Body of pancreas (tissue), 4 donors: ENCODE data around the gene SLC38A1. TPM values are rescaled to one million over a fixed set of nuclear protein-coding genes. Genes with fewer than 3 reads are reported as not detected.

ENCODE experiments used
- ATAC-seq: fragments of 150-250 bp; one replicate; pipeline ENCODE4 v1.9.1; 2016
- DNase-seq, 4 donors: peaks; one replicate each; pipeline ENCODE4 v3.0.0-alpha.2; 2019
- H3K27ac ChIP-seq, 4 donors: fragments of 200-600 bp; sonication (generic); 1 replicate in 3 of 4; 2 replicates in 1 of 4; pipeline versions ENCODE4 v1.5.1 to v1.6.1; 2016 to 2019; ENCODE audit warnings: mild to moderate bottlenecking in 1 of 4, mixed read lengths in 1 of 4, moderate library complexity in 1 of 4
- H3K27me3 ChIP-seq, 2 donors: fragments of 200-600 bp; sonication (generic); one replicate each; pipeline ENCODE4 v1.6.0; 2016; ENCODE audit warnings: mild to moderate bottlenecking in 1 of 2
- H3K36me3 ChIP-seq, 2 donors: fragments of 200-600 bp; sonication (generic); replicated peaks in 1 of 2; 2 replicates each; pipeline ENCODE4 v1.5.1; 2016; ENCODE audit warnings: low read depth in 2 of 2; ENCODE audit not compliant: insufficient read depth in 1 of 2
- H3K4me1 ChIP-seq: fragments of 200-600 bp; sonication (generic); one replicate; pipeline ENCODE4 v1.6.0; 2016
- H3K4me3 ChIP-seq, 2 donors: fragments of 200-600 bp; sonication (generic); 1 replicate in 1 of 2; 2 replicates in 1 of 2; pipeline ENCODE4 v1.5.1; 2016 to 2019
- H3K9me3 ChIP-seq, 3 donors: fragments of 200-600 bp; sonication (generic); 1 replicate in 2 of 3; 2 replicates in 1 of 3; pipeline ENCODE4 v1.5.1; 2016
- POLR2A ChIP-seq, 3 donors: fragments of 450-650 bp; IDR thresholded peaks; one replicate each; pipeline ENCODE4 v1.6.1; 2016; ENCODE audit warnings: antibody characterized with exemption in 3 of 3, mild to moderate bottlenecking in 2 of 3
- WGBS, 2 donors: methylation state at CpG; one replicate each; pipeline ENCODE4 v1.1.5; 2017; 5-methylcytosine and 5-hydroxymethylcytosine counted together
- intact Hi-C: fragments of 100-400 bp; cut with DNase I; formaldehyde crosslinking; loops from one replicate; pipeline ENCODE4 v1.15.1; 2023
- total RNA-seq, 2 donors: library from RNA; depleted of rRNA; stranded (reverse); fragments of >200 nt; gene quantifications; one replicate each; pipeline ENCODE4 v1.1.0, GENCODE V29; 2016
- TF ChIP-seq, protein P1 (sequence below), 7 experiments: fragments of 450-650 bp in 4 of 7; fragments of 200-600 bp in 3 of 7; sonication (generic) in 3 of 7; IDR thresholded peaks; one replicate each; pipeline ENCODE4 v1.5.1; 2016 to 2019; ENCODE audit warnings: antibody characterized with exemption in 7 of 7

SLC38A1 gene
- total RNA-seq, 2 donors from 2014 or later = 18.5 to 38.4 TPM

DNA sequence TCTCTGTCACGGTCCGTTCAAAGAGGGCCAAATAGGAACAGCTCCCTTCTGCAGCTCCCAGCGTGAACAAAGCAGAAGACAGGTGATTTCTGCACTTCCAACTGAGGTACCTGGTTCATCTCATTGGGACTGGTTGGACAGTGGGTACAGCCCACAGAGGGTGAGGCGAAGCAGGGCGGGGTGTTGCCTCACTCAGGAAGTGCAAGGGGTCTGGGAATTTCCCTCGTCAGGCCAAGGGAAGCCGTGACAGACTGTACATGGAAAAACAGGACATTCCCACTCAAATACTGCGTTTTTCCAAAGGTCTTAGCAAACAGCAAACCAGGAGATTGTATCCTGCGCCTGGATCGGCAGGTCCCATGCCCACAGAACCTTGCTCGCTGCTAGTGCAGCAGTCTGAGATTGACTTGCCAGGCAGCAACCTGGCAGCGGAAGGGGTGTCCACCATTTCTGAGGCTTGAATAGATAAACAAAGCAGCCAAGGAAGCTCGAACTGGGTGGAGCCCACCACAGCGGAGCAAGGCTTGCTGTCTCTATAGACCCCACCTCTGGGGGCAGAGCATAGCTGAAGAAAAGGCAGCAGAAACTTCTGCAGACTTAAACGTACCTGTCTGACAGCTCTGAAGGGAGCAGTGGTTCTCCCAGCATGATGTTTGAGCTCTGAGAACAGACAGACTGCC is 22.7 kb downstream of the SLC38A1 start:
- no peaks in the 10 kb centered on the region for H3K36me3 ChIP-seq
- 92 to 95% methylated on average over 13 to 15 of the region's 15 CpGs for WGBS, 2 donors
- no peak overlapping the region for H3K27ac ChIP-seq
- no peak for TF ChIP-seq POLR2A (IDR thresholded peaks at IDR 0.05)
- TF ChIP-seq, protein P1, sequence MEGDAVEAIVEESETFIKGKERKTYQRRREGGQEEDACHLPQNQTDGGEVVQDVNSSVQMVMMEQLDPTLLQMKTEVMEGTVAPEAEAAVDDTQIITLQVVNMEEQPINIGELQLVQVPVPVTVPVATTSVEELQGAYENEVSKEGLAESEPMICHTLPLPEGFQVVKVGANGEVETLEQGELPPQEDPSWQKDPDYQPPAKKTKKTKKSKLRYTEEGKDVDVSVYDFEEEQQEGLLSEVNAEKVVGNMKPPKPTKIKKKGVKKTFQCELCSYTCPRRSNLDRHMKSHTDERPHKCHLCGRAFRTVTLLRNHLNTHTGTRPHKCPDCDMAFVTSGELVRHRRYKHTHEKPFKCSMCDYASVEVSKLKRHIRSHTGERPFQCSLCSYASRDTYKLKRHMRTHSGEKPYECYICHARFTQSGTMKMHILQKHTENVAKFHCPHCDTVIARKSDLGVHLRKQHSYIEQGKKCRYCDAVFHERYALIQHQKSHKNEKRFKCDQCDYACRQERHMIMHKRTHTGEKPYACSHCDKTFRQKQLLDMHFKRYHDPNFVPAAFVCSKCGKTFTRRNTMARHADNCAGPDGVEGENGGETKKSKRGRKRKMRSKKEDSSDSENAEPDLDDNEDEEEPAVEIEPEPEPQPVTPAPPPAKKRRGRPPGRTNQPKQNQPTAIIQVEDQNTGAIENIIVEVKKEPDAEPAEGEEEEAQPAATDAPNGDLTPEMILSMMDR (IDR thresholded peaks at IDR 0.05) = no peak
- ATAC-seq (no peak), DNase-seq (no peak)
- intact Hi-C loops = no loop called here
- no peaks in the 10 kb centered on the region for H3K9me3 ChIP-seq
- H3K27me3 ChIP-seq = no peaks in the 10 kb centered on the region
- H3K4me1 ChIP-seq = no peaks in the 10 kb centered on the region
- H3K4me3 ChIP-seq = no peak overlapping the region

DNA sequence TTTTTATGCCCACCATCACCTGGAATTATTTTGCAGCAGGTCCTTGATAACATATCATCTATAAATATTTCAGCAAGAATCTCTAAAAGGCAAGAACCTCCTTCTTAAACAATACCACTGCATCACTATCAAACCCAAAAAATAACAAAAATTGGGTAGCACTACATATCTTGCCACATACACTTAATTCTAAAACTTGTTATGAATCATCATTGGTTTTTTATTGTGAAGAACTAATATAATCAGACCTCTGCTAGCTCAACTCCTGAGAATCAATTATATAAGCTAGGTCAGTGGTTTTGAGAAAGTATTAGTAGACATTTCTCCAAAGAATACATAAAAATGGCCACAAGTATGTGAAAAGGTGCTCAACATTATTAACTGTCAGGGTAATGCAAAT is 23.8 kb downstream of the SLC38A1 start:
- H3K36me3 ChIP-seq = no peaks in the 10 kb centered on the region
- no peaks in the 10 kb centered on the region for H3K4me1 ChIP-seq
- no peak overlapping the region for H3K4me3 ChIP-seq
- DNase-seq (no peak), ATAC-seq (no peak)
- intact Hi-C loops = no loop called here
- TF ChIP-seq, protein P1 (IDR thresholded peaks at IDR 0.05) = no peak
- no peak for TF ChIP-seq POLR2A (IDR thresholded peaks at IDR 0.05)
- no peaks in the 10 kb centered on the region for H3K9me3 ChIP-seq
- no peak overlapping the region for H3K27ac ChIP-seq
- H3K27me3 ChIP-seq = no peaks in the 10 kb centered on the region

DNA sequence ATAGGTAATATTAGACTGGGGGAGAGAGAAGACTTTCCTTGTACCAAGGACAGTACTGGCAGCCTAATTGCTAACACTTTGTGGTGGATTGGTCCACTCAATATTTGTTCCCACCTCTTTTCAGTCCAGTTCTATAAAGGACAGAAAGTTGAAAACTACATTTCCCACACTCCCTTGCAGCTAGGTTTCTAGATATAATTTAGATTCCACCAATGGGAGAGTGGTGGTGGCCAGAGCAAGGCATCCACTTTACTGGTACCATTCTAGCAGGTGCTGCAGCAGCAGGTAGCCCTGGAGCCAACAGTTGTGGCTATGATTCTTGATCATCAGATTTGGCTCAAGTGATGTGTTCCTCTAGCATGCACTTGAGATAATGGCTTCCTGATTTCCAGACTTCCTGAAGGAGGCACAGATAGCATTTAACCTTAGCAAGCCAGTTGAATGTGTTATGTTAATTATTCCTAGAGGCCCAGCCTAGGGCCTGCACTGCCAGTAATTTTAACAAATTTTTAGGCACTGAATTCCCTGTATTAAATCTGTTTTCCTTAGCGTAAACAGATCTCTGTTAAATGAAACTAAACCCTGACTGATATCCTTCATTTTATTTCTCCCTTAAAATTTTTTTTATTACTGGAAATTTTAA is 24.4 kb downstream of the SLC38A1 start:
- no peaks in the 10 kb centered on the region for H3K27me3 ChIP-seq
- ATAC-seq (no peak), DNase-seq (no peak)
- H3K36me3 ChIP-seq = no peaks in the 10 kb centered on the region
- no peak for TF ChIP-seq POLR2A (IDR thresholded peaks at IDR 0.05)
- TF ChIP-seq, protein P1 (IDR thresholded peaks at IDR 0.05) = no peak
- no peaks in the 10 kb centered on the region for H3K9me3 ChIP-seq
- no peaks in the 10 kb centered on the region for H3K4me1 ChIP-seq
- WGBS, 2 donors = 92 to 93% methylated on average over 1 of the region's 1 CpG
- intact Hi-C loops = no loop called here
- H3K27ac ChIP-seq = no peak overlapping the region
- H3K4me3 ChIP-seq = no peak overlapping the region

DNA sequence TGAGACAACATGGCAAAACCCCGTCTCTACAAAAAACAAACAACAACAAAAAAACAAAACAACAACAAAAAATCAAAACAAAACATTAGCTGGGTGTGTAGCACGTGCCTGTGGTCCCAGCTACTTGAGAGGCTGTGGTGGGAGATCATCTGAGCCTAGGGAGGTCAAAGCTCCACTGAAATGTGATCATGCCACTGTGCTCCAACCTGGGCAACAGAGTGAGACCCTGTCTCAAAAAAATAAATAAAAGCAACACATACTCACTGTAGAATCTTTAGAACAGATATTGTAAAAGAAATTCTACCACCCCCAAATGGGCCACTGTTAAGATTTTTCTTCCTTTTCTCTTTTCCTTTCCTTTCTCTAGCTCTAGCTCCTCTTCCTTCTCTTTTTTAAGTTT is 26.3 kb downstream of the SLC38A1 start:
- Histone ChIP-seq H3K4me3 (no peak overlapping the region), H3K4me1 (no peaks in the 10 kb centered on the region), H3K36me3 (no peaks in the 10 kb centered on the region), H3K27ac (no peak overlapping the region), H3K27me3 (no peaks in the 10 kb centered on the region), H3K9me3 (no peaks in the 10 kb centered on the region)
- no peak for TF ChIP-seq POLR2A (IDR thresholded peaks at IDR 0.05)
- TF ChIP-seq, protein P1 (IDR thresholded peaks at IDR 0.05) = no peak
- DNase-seq = no peak
- intact Hi-C loops = no loop called here
- no peak for ATAC-seq
- WGBS, 2 donors = 86 to 93% methylated on average over 2 of the region's 2 CpGs

DNA sequence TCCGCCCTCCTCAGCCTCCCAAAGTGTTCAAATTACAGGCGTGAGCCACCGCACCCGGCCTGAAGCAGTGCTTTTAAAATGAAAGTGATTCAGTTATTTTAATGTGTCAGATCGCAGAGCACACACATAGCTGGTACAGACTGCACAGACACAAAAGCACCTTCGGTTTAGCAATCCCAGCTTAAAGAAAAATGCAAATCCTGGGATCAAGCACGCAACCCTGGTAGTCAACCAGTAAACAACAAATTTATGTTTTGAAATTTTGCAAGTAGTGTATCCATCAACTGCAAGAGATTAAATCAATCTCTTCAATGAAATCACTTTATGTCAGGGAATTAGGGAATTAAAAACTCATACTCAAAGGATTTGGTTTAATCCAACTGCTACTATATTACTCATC is 28.4 kb downstream of the SLC38A1 start:
- no peak overlapping the region for H3K27ac ChIP-seq
- no peaks in the 10 kb centered on the region for H3K9me3 ChIP-seq
- ATAC-seq (no peak), DNase-seq (no peak)
- no peaks in the 10 kb centered on the region for H3K36me3 ChIP-seq
- H3K4me3 ChIP-seq = no peak overlapping the region
- intact Hi-C loops = no loop called here
- no peaks in the 10 kb centered on the region for H3K4me1 ChIP-seq
- H3K27me3 ChIP-seq = no peaks in the 10 kb centered on the region
- 95 to 97% methylated on average over 7 of the region's 7 CpGs for WGBS, 2 donors
- no peak for TF ChIP-seq POLR2A (IDR thresholded peaks at IDR 0.05)
- TF ChIP-seq, protein P1 (IDR thresholded peaks at IDR 0.05) = no peak
